H9 (cell line): Measurements from ENCODE around the gene TEX261. TPM values are rescaled to one million over a fixed set of nuclear protein-coding genes. Genes with fewer than 3 reads are reported as not detected.

ENCODE experiments used
- DNase-seq: peaks from one replicate; pipeline ENCODE4 v3.0.0-alpha.2; 2017
- H2AFZ ChIP-seq: one replicate; pipeline ENCODE4 v1.6.1; 2013; ENCODE audit warnings: mild to moderate bottlenecking, low read length, control low read depth, moderate library complexity
- H2AK5ac ChIP-seq: 2 replicates; pipeline ENCODE4 v1.6.1; 2013; ENCODE audit warnings: low read length, control low read depth, mixed read lengths; ENCODE audit not compliant: insufficient read length
- H2BK120ac ChIP-seq: one replicate; pipeline ENCODE4 v1.6.1; 2013; ENCODE audit warnings: low read depth, mild to moderate bottlenecking, low read length, control low read depth, inconsistent platforms; ENCODE audit not compliant: poor library complexity, severe bottlenecking
- H2BK12ac ChIP-seq: 2 replicates; pipeline ENCODE4 v1.6.1; 2013; ENCODE audit warnings: low read length, control low read depth, mixed read lengths, low read depth; ENCODE audit not compliant: insufficient read length
- H2BK15ac ChIP-seq: 2 replicates; pipeline ENCODE4 v1.6.1; 2013; ENCODE audit warnings: low read depth, low read length, control low read depth
- H2BK20ac ChIP-seq: one replicate; pipeline ENCODE4 v1.6.1; 2013; ENCODE audit warnings: low read depth, mild to moderate bottlenecking, low read length, control low read depth, inconsistent platforms; ENCODE audit not compliant: poor library complexity, severe bottlenecking
- H2BK5ac ChIP-seq: 2 replicates; pipeline ENCODE4 v1.6.1; 2013; ENCODE audit warnings: low read length, control low read depth, mixed read lengths; ENCODE audit not compliant: insufficient read length
- H3K14ac ChIP-seq: 2 replicates; pipeline ENCODE4 v1.6.1; 2013; ENCODE audit warnings: low read length, control low read depth; ENCODE audit not compliant: insufficient read depth
- H3K18ac ChIP-seq: 2 replicates; pipeline ENCODE4 v1.6.1; 2013; ENCODE audit warnings: low read depth, mild to moderate bottlenecking, mixed read lengths, low read length, control low read depth; ENCODE audit not compliant: insufficient read length
- H3K23ac ChIP-seq: 2 replicates; pipeline ENCODE4 v1.6.1; 2013; ENCODE audit warnings: low read length, control low read depth, mixed read lengths, low read depth; ENCODE audit not compliant: insufficient read length
- H3K23me2 ChIP-seq: 2 replicates; pipeline ENCODE4 v1.6.1; 2013; ENCODE audit warnings: low read depth, mild to moderate bottlenecking, mixed read lengths, low read length, control low read depth; ENCODE audit not compliant: insufficient read length, poor library complexity, severe bottlenecking
- H3K27ac ChIP-seq: 2 replicates; pipeline ENCODE4 v1.5.1; 2013; ENCODE audit warnings: low read length, control low read depth, mixed read lengths, low read depth; ENCODE audit not compliant: insufficient read length
- H3K27me3 ChIP-seq: 2 replicates; pipeline ENCODE4 v1.6.1; 2013; ENCODE audit warnings: low read length, control low read depth, inconsistent platforms; ENCODE audit not compliant: insufficient read depth
- H3K4ac ChIP-seq: 2 replicates; pipeline ENCODE4 v1.6.1; 2013; ENCODE audit warnings: low read depth, mild to moderate bottlenecking, control low read depth, inconsistent platforms, low read length, moderate library complexity
- H3K4me1 ChIP-seq: 2 replicates; pipeline ENCODE4 v1.6.1; 2013; ENCODE audit warnings: low read length, control low read depth, inconsistent platforms; ENCODE audit not compliant: insufficient read depth
- H3K4me2 ChIP-seq: 2 replicates; pipeline ENCODE4 v1.6.1; 2013; ENCODE audit warnings: low read length, control low read depth, mixed read lengths; ENCODE audit not compliant: insufficient read length, insufficient read depth
- H3K56ac ChIP-seq: 2 replicates; pipeline ENCODE4 v1.6.1; 2013; ENCODE audit warnings: low read depth, mild to moderate bottlenecking, mixed read lengths, low read length, control low read depth; ENCODE audit not compliant: insufficient read length
- H3K79me1 ChIP-seq: 2 replicates; pipeline ENCODE4 v1.6.1; 2013; ENCODE audit warnings: low read depth, mild to moderate bottlenecking, moderate library complexity, low read length, control low read depth, inconsistent platforms; ENCODE audit not compliant: insufficient read depth, poor library complexity, severe bottlenecking
- H3K79me2 ChIP-seq: 2 replicates; pipeline ENCODE4 v1.6.1; 2013; ENCODE audit warnings: low read length, control low read depth, inconsistent platforms; ENCODE audit not compliant: insufficient read depth
- H3K9ac ChIP-seq: 2 replicates; pipeline ENCODE4 v1.6.1; 2013; ENCODE audit warnings: low read length, control low read depth, mixed read lengths; ENCODE audit not compliant: insufficient read length; ENCODE audit errors: extremely low read depth
- H3K9me3 ChIP-seq: one replicate; pipeline ENCODE4 v1.6.1; 2013; ENCODE audit warnings: low read depth, low read length, inconsistent platforms; ENCODE audit not compliant: control insufficient read depth
- H3T11ph ChIP-seq: one replicate; pipeline ENCODE4 v1.6.1; 2013; ENCODE audit warnings: mild to moderate bottlenecking, low read length, control low read depth, inconsistent platforms
- H4K20me1 ChIP-seq: one replicate; pipeline ENCODE4 v1.6.1; 2013; ENCODE audit not compliant: control insufficient read depth, insufficient read length, insufficient read depth
- H4K5ac ChIP-seq: 2 replicates; pipeline ENCODE4 v1.6.1; 2013; ENCODE audit warnings: low read depth, mild to moderate bottlenecking, mixed read lengths, low read length, control low read depth; ENCODE audit not compliant: insufficient read length
- H4K8ac ChIP-seq: replicated peaks from 2 replicates; pipeline ENCODE4 v1.6.1; 2013; ENCODE audit warnings: low read length, control low read depth, mixed read lengths, low read depth; ENCODE audit not compliant: insufficient read length
- H4K91ac ChIP-seq: 2 replicates; pipeline ENCODE4 v1.6.1; 2013; ENCODE audit warnings: low read depth, mild to moderate bottlenecking, moderate library complexity, mixed read lengths, low read length, control low read depth; ENCODE audit not compliant: insufficient read length
- H3K27ac Mint-ChIP-seq, 3 experiments: 2 replicates in 2 of 3; 3 replicates in 1 of 3; pipeline ENCODE4 v1.8.0; 2020 to 2021; ENCODE audit warnings: mixed read lengths in 3 of 3, mild to moderate bottlenecking in 1 of 3, moderate library complexity in 1 of 3
- H3K27me3 Mint-ChIP-seq: 2 replicates; pipeline ENCODE4 v1.8.0; 2021; ENCODE audit warnings: low read depth, mild to moderate bottlenecking, moderate library complexity, mixed read lengths
- H3K36me3 Mint-ChIP-seq, 3 experiments: 2 replicates in 2 of 3; 3 replicates in 1 of 3; pipeline ENCODE4 v1.8.0; 2020 to 2021; ENCODE audit warnings: low read depth in 3 of 3, mixed read lengths in 3 of 3; ENCODE audit not compliant: insufficient read depth in 1 of 3
- H3K4me1 Mint-ChIP-seq, 2 experiments: 2 replicates each; pipeline ENCODE4 v1.8.0; 2020; ENCODE audit warnings: mixed read lengths in 2 of 2
- H3K4me3 Mint-ChIP-seq, 2 experiments: 2 replicates in 1 of 2; 3 replicates in 1 of 2; pipeline ENCODE4 v1.8.0; 2020 to 2021; ENCODE audit warnings: mild to moderate bottlenecking in 2 of 2, mixed read lengths in 2 of 2, moderate library complexity in 1 of 2
- H3K9me3 Mint-ChIP-seq, 2 experiments: 2 replicates in 1 of 2; 3 replicates in 1 of 2; pipeline ENCODE4 v1.8.0; 2020; ENCODE audit warnings: mild to moderate bottlenecking in 2 of 2, mixed read lengths in 2 of 2, moderate library complexity in 1 of 2
- WGBS: extraction: QIAGEN DNeasy Blood & Tissue Kit; methylation state at CpG from one replicate; pipeline ENCODE4 v1.1.7; 2013; ENCODE audit warnings: missing lambda C conversion rate, low lambda C conversion rate, mixed read lengths; ENCODE audit not compliant: insufficient read length; ENCODE audit errors: extremely low coverage; 5-methylcytosine and 5-hydroxymethylcytosine counted together
- total RNA-seq: library from RNA; stranded (reverse); gene quantifications from 2 replicates; pipeline ENCODE4 v1.2.1, GENCODE V29; 2021
- TF ChIP-seq, protein P1 (sequence below): fragments of 200-600 bp; sonication (generic); conservative IDR thresholded peaks from 3 replicates; pipeline ENCODE4 v1.8.0; 2021; ENCODE audit warnings: antibody characterized with exemption, mild to moderate bottlenecking

Gene TEX261
- total RNA-seq, 1 experiment from 2014 or later: 19.2 TPM

DNA sequence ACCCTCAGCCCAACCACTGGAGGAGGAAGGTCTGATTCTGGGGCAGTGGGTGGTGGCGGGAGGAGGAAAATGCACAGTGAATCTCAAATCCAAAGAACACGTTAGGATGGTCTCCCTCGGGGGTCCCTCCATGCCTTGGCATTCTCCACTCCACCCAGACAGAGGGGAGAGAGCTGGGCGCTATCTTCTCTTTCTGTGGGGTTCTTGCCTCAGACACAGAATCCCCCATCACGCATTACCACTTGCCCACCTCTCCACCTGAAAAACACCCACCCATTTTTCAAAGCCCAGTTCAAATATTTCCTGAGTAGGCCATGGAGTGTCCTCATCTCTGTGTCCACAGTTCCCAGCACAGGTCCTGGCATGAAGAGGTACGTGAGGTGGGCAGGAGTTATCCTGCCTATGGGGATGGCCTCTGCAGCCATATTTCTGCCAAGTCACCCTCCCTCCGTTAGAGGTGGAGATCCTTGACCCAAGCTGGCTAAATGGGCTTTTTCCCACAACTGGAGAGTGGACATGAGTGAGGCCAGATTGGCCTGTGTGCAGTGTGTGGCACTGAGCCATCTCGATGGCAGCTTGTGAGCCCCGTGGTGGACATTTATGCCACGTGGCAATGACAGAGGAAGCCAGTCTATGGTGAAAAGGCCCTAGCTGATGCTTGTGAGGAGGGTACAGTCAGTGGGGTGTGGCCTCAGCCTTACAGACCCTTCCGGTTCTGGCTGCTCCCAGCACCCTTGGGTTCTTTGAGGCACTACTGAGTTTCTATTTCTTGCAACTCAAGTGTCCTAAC, 9.5 kb upstream of the TEX261 start:
- peaks cover 7% of the 10 kb centered on the region for H3K23me2 ChIP-seq
- H3K56ac ChIP-seq: no peak overlapping the region

More for the DNA sequence above, 9.5 kb upstream of the TEX261 start:
- Histone ChIP-seq H2BK15ac (no peak overlapping the region), H4K20me1 (no peaks in the 10 kb centered on the region), H4K91ac (no peak overlapping the region), H2BK5ac (no peak overlapping the region), H3K27ac (no peak overlapping the region), H3K4me1 (peaks cover 8% of the 10 kb centered on the region; the same call in 1 of the 2 replicates), H3K4ac (no peak overlapping the region), H2AK5ac (no peak overlapping the region), H3K79me1 (no peaks in the 10 kb centered on the region), H3K27me3 (no peaks in the 10 kb centered on the region), H4K8ac (no peak overlapping the region), H2BK20ac (no peak overlapping the region), H3K9me3 (no peaks in the 10 kb centered on the region), H3K23ac (no peak overlapping the region), H2BK12ac (no peak overlapping the region), H3K18ac (no peak overlapping the region), H3K4me2 (no peak overlapping the region), H2BK120ac (no peak overlapping the region), H4K5ac (no peak overlapping the region), H3K14ac (no peak overlapping the region), H3T11ph (no peak overlapping the region), H2AFZ (no peak overlapping the region), H3K79me2 (no peaks in the 10 kb centered on the region), H3K9ac (no peak overlapping the region)
- peaks cover 15 to 20% of the 10 kb centered on the region in 2 experiments for H3K4me1 Mint-ChIP-seq
- H3K27ac Mint-ChIP-seq: no peak overlapping the region
- no CpG with 5 or more reads among the region's 11 CpGs for WGBS
- TF ChIP-seq, protein P1, sequence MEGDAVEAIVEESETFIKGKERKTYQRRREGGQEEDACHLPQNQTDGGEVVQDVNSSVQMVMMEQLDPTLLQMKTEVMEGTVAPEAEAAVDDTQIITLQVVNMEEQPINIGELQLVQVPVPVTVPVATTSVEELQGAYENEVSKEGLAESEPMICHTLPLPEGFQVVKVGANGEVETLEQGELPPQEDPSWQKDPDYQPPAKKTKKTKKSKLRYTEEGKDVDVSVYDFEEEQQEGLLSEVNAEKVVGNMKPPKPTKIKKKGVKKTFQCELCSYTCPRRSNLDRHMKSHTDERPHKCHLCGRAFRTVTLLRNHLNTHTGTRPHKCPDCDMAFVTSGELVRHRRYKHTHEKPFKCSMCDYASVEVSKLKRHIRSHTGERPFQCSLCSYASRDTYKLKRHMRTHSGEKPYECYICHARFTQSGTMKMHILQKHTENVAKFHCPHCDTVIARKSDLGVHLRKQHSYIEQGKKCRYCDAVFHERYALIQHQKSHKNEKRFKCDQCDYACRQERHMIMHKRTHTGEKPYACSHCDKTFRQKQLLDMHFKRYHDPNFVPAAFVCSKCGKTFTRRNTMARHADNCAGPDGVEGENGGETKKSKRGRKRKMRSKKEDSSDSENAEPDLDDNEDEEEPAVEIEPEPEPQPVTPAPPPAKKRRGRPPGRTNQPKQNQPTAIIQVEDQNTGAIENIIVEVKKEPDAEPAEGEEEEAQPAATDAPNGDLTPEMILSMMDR: no peak
- H3K9me3 Mint-ChIP-seq: no peaks in the 10 kb centered on the region
- DNase-seq: no peak
- peaks cover 25% of the 10 kb centered on the region for H3K27me3 Mint-ChIP-seq
- no peak overlapping the region for H3K4me3 Mint-ChIP-seq
- H3K36me3 Mint-ChIP-seq: no peaks in the 10 kb centered on the region
